ENCODE results near the gene ACTN4.

ACTN4 gene

GRCh38 chr19:38662537-38663155, 15.2 kb downstream of the ACTN4 start:
- DNase-seq: no peak
- Mint-ChIP-seq H3K27ac (peak overlapping the region; percentile 5), H3K9me3 (no peaks in the 10 kb centered on the region), H3K4me1 (ENCODE audit: low read depth) (peaks cover 79% of the 10 kb centered on the region), H3K36me3 (ENCODE audit: low read depth) (peaks cover 51% of the 10 kb centered on the region), H3K27me3 (no peaks in the 10 kb centered on the region), H3K4me3 (no peak overlapping the region)

GRCh38 chr19:38663156-38663651, 15.8 kb downstream of the ACTN4 start:
- H3K4me1 Mint-ChIP-seq (ENCODE audit: low read depth): peaks cover 79% of the 10 kb centered on the region
- peaks cover 51% of the 10 kb centered on the region for H3K36me3 Mint-ChIP-seq (ENCODE audit: low read depth)
- H3K9me3 Mint-ChIP-seq: no peaks in the 10 kb centered on the region
- H3K27me3 Mint-ChIP-seq: no peaks in the 10 kb centered on the region
- no peak for DNase-seq
- H3K27ac Mint-ChIP-seq: no peak overlapping the region
- H3K4me3 Mint-ChIP-seq: no peak overlapping the region

- DNase-seq: no peak
- Mint-ChIP-seq H3K9me3 (no peaks in the 10 kb centered on the region), H3K36me3 (ENCODE audit: low read depth) (peaks cover 51% of the 10 kb centered on the region), H3K27ac (no peak overlapping the region), H3K4me1 (ENCODE audit: low read depth) (peaks cover 82% of the 10 kb centered on the region), H3K4me3 (no peak overlapping the region), H3K27me3 (no peaks in the 10 kb centered on the region)
These were observed 16.6 kb downstream of the ACTN4 start for GRCh38 chr19:38663957-38664502.

GRCh38 chr19:38664503-38665211, 17.2 kb downstream of the ACTN4 start:
- peaks cover 55% of the 10 kb centered on the region for H3K36me3 Mint-ChIP-seq (ENCODE audit: low read depth)
- no peaks in the 10 kb centered on the region for H3K9me3 Mint-ChIP-seq
- H3K4me3 Mint-ChIP-seq: no peak overlapping the region

GRCh38 chr19:38665219-38665931, 17.9 kb downstream of the ACTN4 start:
- Mint-ChIP-seq H3K4me1 (ENCODE audit: low read depth) (peaks cover 86% of the 10 kb centered on the region), H3K9me3 (no peaks in the 10 kb centered on the region), H3K27me3 (no peaks in the 10 kb centered on the region), H3K27ac (peak overlapping the region; percentile 85), H3K4me3 (no peak overlapping the region), H3K36me3 (ENCODE audit: low read depth) (peaks cover 52% of the 10 kb centered on the region)
- DNase-seq: no peak

More at GRCh38 chr19:38664503-38665211, 17.2 kb downstream of the ACTN4 start:
- no peaks in the 10 kb centered on the region for H3K27me3 Mint-ChIP-seq
- H3K27ac Mint-ChIP-seq: no peak overlapping the region
- DNase-seq: no peak
- peaks cover 83% of the 10 kb centered on the region for H3K4me1 Mint-ChIP-seq (ENCODE audit: low read depth)

- Mint-ChIP-seq H3K27me3 (no peaks in the 10 kb centered on the region), H3K9me3 (no peaks in the 10 kb centered on the region), H3K4me1 (ENCODE audit: low read depth) (peaks cover 86% of the 10 kb centered on the region), H3K4me3 (no peak overlapping the region), H3K27ac (peak overlapping the region; percentile 85), H3K36me3 (ENCODE audit: low read depth) (peaks cover 44% of the 10 kb centered on the region)
- no peak for DNase-seq
These were observed 18.7 kb downstream of the ACTN4 start for GRCh38 chr19:38665950-38666662.

- peak overlapping the region; percentile 85 for H3K27ac Mint-ChIP-seq
- H3K4me1 Mint-ChIP-seq (ENCODE audit: low read depth): peaks cover 88% of the 10 kb centered on the region
- no peak for DNase-seq
- no peaks in the 10 kb centered on the region for H3K9me3 Mint-ChIP-seq
- peaks cover 43% of the 10 kb centered on the region for H3K36me3 Mint-ChIP-seq (ENCODE audit: low read depth)
- H3K27me3 Mint-ChIP-seq: no peaks in the 10 kb centered on the region
- no peak overlapping the region for H3K4me3 Mint-ChIP-seq
These were observed 19.4 kb downstream of the ACTN4 start for GRCh38 chr19:38666663-38667511.

GRCh38 chr19:38667661-38668171, 20.3 kb downstream of the ACTN4 start:
- H3K27me3 Mint-ChIP-seq: no peaks in the 10 kb centered on the region
- no peak overlapping the region for H3K27ac Mint-ChIP-seq
- H3K4me1 Mint-ChIP-seq (ENCODE audit: low read depth): peaks cover 80% of the 10 kb centered on the region
- H3K36me3 Mint-ChIP-seq (ENCODE audit: low read depth): peaks cover 42% of the 10 kb centered on the region
- no peak overlapping the region for H3K4me3 Mint-ChIP-seq
- H3K9me3 Mint-ChIP-seq: no peaks in the 10 kb centered on the region
- DNase-seq: no peak

- Mint-ChIP-seq H3K27ac (peak overlapping the region; percentile 72), H3K9me3 (no peaks in the 10 kb centered on the region), H3K27me3 (no peaks in the 10 kb centered on the region), H3K36me3 (ENCODE audit: low read depth) (peaks cover 28% of the 10 kb centered on the region), H3K4me1 (ENCODE audit: low read depth) (peaks cover 69% of the 10 kb centered on the region), H3K4me3 (no peak overlapping the region)
- no peak for DNase-seq
These were observed 22.1 kb downstream of the ACTN4 start for GRCh38 chr19:38669552-38669951.

GRCh38 chr19:38670921-38671398, 23.5 kb downstream of the ACTN4 start:
- no peak overlapping the region for H3K27ac Mint-ChIP-seq
- H3K4me3 Mint-ChIP-seq: no peak overlapping the region
- H3K36me3 Mint-ChIP-seq (ENCODE audit: low read depth): peaks cover 32% of the 10 kb centered on the region
- H3K27me3 Mint-ChIP-seq: no peaks in the 10 kb centered on the region
- DNase-seq: no peak
- peaks cover 73% of the 10 kb centered on the region for H3K4me1 Mint-ChIP-seq (ENCODE audit: low read depth)
- H3K9me3 Mint-ChIP-seq: no peaks in the 10 kb centered on the region

- no peaks in the 10 kb centered on the region for H3K27me3 Mint-ChIP-seq
- DNase-seq: no peak
- H3K4me1 Mint-ChIP-seq (ENCODE audit: low read depth): peaks cover 72% of the 10 kb centered on the region
- no peaks in the 10 kb centered on the region for H3K9me3 Mint-ChIP-seq
- H3K27ac Mint-ChIP-seq: no peak overlapping the region
- H3K4me3 Mint-ChIP-seq: no peak overlapping the region
- H3K36me3 Mint-ChIP-seq (ENCODE audit: low read depth): peaks cover 36% of the 10 kb centered on the region
These were observed 24.2 kb downstream of the ACTN4 start for GRCh38 chr19:38671654-38672053.

GRCh38 chr19:38673030-38673429, 25.6 kb downstream of the ACTN4 start:
- Mint-ChIP-seq H3K4me3 (no peak overlapping the region), H3K36me3 (ENCODE audit: low read depth) (peaks cover 37% of the 10 kb centered on the region), H3K27me3 (no peaks in the 10 kb centered on the region), H3K27ac (no peak overlapping the region), H3K4me1 (ENCODE audit: low read depth) (peaks cover 71% of the 10 kb centered on the region), H3K9me3 (no peaks in the 10 kb centered on the region)
- DNase-seq: no peak
